ENCODE data around the gene RASEF. TPM values are rescaled to one million over a fixed set of nuclear protein-coding genes. Genes with fewer than 3 reads are reported as not detected.
A peak's percentile ranks its signal among the peaks of the same experiment; 100 is the strongest.
"Not testable (repeated sequence)": the region's sequence is repeated elsewhere in the genome, so short reads cannot be mapped to it uniquely, and the experiment has no call there.

RASEF gene
- total and polyA plus RNA-seq, 8 donors, result 10.3 to 27.3 (median 19.1) TPM

- H3K27ac ChIP-seq, result peak overlapping the region in 1 of 4 donors; percentile 30
- intact Hi-C loops (cut with DNase I), result no loop called here
- FAIRE-seq, result no peak
- DNase-seq, result peak in 4 of 6 donors; percentile 29 to 65 (median 46)
- H3K9me3 ChIP-seq, result no peaks in the 10 kb centered on the region
- TF ChIP-seq CTCF (IDR thresholded peaks at IDR 0.05), result no peak
- no peaks in the 10 kb centered on the region for H3K36me3 ChIP-seq
- no peak overlapping the region for H3K4me3 ChIP-seq
- 36 to 40% methylated on average over 2 of the region's 2 CpGs for WGBS, 2 donors
- H3K27me3 ChIP-seq, result no peaks in the 10 kb centered on the region
- peak; percentile 79 to 99 (median 95) for ATAC-seq
- peaks cover 0 to 4% (median 0%) of the 10 kb centered on the region in 3 donors for H3K4me1 ChIP-seq
These were observed 123.5 kb downstream of the RASEF start for GRCh38 chr9:82939451-82939850.

- Histone ChIP-seq H3K4me1 (peaks cover 0 to 4% (median 0%) of the 10 kb centered on the region in 3 donors), H3K27me3 (no peaks in the 10 kb centered on the region), H3K4me3 (no peak overlapping the region), H3K36me3 (no peaks in the 10 kb centered on the region), H3K27ac (peak overlapping the region in 1 of 4 donors; percentile 30), H3K9me3 (no peaks in the 10 kb centered on the region)
- WGBS, 2 donors, result 57 to 61% methylated on average over 3 of the region's 3 CpGs
- ATAC-seq, result peak in 1 of 4 donors; percentile 38
- FAIRE-seq, result no peak
- DNase-seq, result no peak
- TF ChIP-seq CTCF (IDR thresholded peaks at IDR 0.05), result no peak
- intact Hi-C loops (cut with DNase I), result no loop called here
These were observed 124.3 kb downstream of the RASEF start for GRCh38 chr9:82938426-82939218.

GRCh38 chr9:82936561-82936960, 126.4 kb downstream of the RASEF start:
- WGBS, 2 donors, result 92 to 97% methylated on average over 7 of the region's 7 CpGs
- ATAC-seq; FAIRE-seq; H3K27ac ChIP-seq; intact Hi-C loops (cut with DNase I); H3K27me3 ChIP-seq; DNase-seq; H3K9me3 ChIP-seq; H3K36me3 ChIP-seq; H3K4me1 ChIP-seq; H3K4me3 ChIP-seq: not testable (repeated sequence)

- no peak overlapping the region for H3K4me3 ChIP-seq
- DNase-seq (peak in 1 of 6 donors; percentile 22), FAIRE-seq (no peak), ATAC-seq (peak in 3 of 4 donors; percentile 60 to 85 (median 69))
- no peak overlapping the region for H3K27ac ChIP-seq
- intact Hi-C loops (cut with DNase I), result no loop called here
- 17 to 23% methylated on average over 2 of the region's 2 CpGs for WGBS, 2 donors
- H3K9me3 ChIP-seq, result no peaks in the 10 kb centered on the region
- H3K36me3 ChIP-seq, result no peaks in the 10 kb centered on the region
- H3K4me1 ChIP-seq, result peaks cover 0 to 4% (median 0%) of the 10 kb centered on the region in 3 donors
- H3K27me3 ChIP-seq, result no peaks in the 10 kb centered on the region
- no peak for TF ChIP-seq CTCF (IDR thresholded peaks at IDR 0.05)
These were observed 128.0 kb downstream of the RASEF start for GRCh38 chr9:82934949-82935348.

- intact Hi-C loops (cut with DNase I); H3K27me3 ChIP-seq: not testable (repeated sequence)
- 61 to 62% methylated on average over 1 of the region's 1 CpG for WGBS, 2 donors
These were observed 128.9 kb downstream of the RASEF start for GRCh38 chr9:82934025-82934424.

GRCh38 chr9:82930116-82930515, 132.8 kb downstream of the RASEF start:
- Histone ChIP-seq H3K4me1 (no peaks in the 10 kb centered on the region), H3K27ac (no peak overlapping the region), H3K4me3 (no peak overlapping the region), H3K27me3 (no peaks in the 10 kb centered on the region), H3K36me3 (no peaks in the 10 kb centered on the region), H3K9me3 (no peaks in the 10 kb centered on the region)
- TF ChIP-seq CTCF (IDR thresholded peaks at IDR 0.05), result no peak
- no peak for ATAC-seq
- FAIRE-seq, result no peak
- intact Hi-C loops (cut with DNase I), result no loop called here
- no peak for DNase-seq

More at GRCh38 chr9:82934025-82934424, 128.9 kb downstream of the RASEF start:
- H3K36me3 ChIP-seq, H3K4me1 ChIP-seq, DNase-seq, H3K9me3 ChIP-seq, H3K27ac ChIP-seq, H3K4me3 ChIP-seq, ATAC-seq, FAIRE-seq: not testable (repeated sequence)
